Epithelial cell of umbilical artery (primary cell): Measurements from ENCODE around the gene CPT2. TPM values are rescaled to one million over a fixed set of nuclear protein-coding genes. Genes with fewer than 3 reads are reported as not detected.

Source experiments
- total RNA-seq: library from RNA; depleted of rRNA; stranded (reverse); fragments of >200 nt; gene quantifications from 2 replicates; pipeline ENCODE4 v1.2.3, GENCODE V29; 2014

Gene CPT2
- 8.1 and 10.9 TPM in 2 replicates for total RNA-seq

GRCh38 chr1:53196485-53197290 lies at the start of gene CPT2:
CPT2 (plus strand) TSS chr1:53196824; CDS start chr1:53196944, 120 bp downstream.

GRCh38 chr1:53220171-53220961 lies 23.7 kb downstream of the CPT2 start, which contains the start of gene CZIB:
CZIB (minus strand) TSS chr1:53220634; CDS start chr1:53220575, 59 bp downstream.

GRCh38 chr1:53238197-53239155 lies 41.9 kb downstream of the CPT2 start, which contains the start of gene MAGOH:
MAGOH (minus strand) TSS chr1:53238518; CDS start chr1:53238448, 70 bp downstream.

Other genes with a start within 250 kb of the CPT2 start
- 0.30 and 0.65 TPM in 2 replicates for gene PODN, start 134.6 kb upstream of the CPT2 start, total RNA-seq
- not detected in 2 replicates for gene SLC1A7, start 54.2 kb upstream of the CPT2 start, total RNA-seq
- 44.2 and 63.5 TPM in 2 replicates for gene CZIB, start 23.8 kb downstream of the CPT2 start, total RNA-seq
- 53.9 and 66.7 TPM in 2 replicates for gene MAGOH, start 41.7 kb downstream of the CPT2 start, total RNA-seq
- gene LRP8, start 131.2 kb downstream of the CPT2 start, total RNA-seq = 33.1 and 40.6 TPM in 2 replicates